DMS53 (cell line): ENCODE data around the gene ANKRD66.
"Not testable (repeated sequence)": the region's sequence is repeated elsewhere in the genome, so short reads cannot be mapped to it uniquely, and the experiment has no call there.

Experiments
- DNase-seq: peaks from one replicate; lab custom pipeline; 2025; lab: John Stamatoyannopoulos, UW

Gene ANKRD66

DNA sequence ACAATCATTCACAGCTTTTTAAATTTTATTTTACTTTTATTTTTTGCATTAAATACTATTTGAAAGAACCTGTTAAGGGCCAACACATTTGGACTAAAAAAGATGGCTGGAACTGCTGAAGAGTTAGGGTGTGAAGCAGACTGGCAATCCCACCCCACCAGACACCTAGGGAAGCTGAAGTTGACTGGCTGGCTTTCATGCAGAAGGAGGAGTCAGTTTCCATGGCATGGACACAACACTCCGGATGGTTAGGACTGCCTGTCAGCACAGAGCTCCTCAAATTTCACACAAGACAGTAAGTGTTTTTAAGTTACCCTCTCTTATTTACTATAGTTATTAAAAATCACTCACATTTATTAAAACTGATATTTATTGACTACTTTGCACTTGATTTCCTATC, at the start of gene ANKRD66:
ANKRD66 (plus strand) TSS at position 238 of the 400 bp plus-strand sequence. CDS start 5,016 bp downstream, outside the sequence.
- DNase-seq, result peak; percentile 10

DNA sequence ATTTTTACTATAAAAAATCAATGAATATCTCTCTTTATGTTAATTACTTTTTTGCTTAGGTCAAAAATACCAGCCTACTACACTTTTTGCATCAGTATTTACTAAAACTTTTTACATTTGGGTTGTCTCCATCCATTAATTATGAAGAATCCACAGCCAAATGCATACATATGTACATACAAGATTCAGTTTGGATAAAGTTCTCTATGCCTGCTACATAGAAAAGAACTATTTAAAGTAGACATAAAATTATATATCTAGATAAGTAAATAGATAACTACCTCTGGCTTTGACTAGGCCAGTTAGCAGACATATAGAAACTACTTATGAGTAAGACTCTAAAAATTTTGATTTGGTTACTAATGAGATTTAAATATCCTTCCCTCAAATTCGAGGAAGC, 46.8 kb upstream of the ANKRD66 start:
- no peak for DNase-seq

DNA sequence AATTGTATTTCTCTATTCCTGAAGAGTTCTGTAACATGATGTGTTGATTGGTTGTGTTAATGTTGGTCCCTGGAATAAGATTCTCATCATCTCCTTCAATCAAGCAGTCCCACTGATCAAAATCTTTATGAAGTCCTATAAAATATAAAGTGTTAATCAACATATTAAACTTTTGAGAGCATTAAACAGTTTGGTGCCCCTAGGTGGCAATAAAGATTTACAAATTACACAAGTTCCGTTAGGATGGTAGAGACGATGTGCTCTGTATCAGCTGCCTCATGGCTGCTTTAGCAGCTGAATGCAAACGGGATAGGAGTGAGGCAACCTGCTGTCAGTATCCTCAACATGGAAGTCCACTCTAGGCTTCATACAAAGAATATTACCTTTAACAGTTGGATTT, 42.2 kb upstream of the ANKRD66 start:
- DNase-seq, result peak; percentile 81

DNA sequence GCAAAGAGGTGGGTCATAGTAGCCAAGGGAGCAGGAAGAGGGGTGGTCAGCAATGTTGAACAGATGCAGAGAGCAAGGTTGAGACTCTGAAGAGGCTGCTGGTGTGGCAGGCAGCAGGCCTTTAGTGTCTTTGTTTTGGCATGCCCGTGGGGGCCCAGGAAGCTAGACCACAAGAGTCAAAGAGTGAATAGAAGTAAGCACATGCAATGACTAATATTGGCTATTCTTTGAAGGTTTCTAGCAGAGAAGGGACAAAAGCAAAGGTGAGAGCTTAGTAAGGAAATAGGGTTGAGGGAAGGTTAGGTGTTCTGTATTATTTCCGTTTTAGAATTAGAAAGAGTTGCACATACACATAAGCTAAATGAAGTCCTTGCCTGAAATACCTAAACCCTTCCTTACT, 40.3 kb upstream of the ANKRD66 start:
- DNase-seq, result no peak

DNA sequence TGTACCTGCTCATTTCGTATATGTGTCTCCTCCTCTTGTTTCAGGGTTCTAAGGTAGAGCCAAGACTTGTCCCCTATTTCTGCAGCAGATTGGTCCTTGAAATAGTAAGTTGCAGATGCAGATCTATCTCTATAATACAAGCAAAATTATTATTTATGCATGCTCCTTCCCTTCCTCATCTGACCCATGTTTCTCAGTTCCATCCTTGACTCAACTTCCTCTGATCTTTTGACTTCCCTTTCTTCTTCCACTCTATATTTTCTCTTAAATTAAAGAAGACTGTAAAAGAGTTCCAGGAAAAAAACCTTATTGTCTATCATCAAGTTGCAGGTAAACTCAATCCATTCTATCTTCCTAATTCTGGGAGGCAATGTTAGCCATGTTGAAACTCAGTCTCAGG, 35.2 kb upstream of the ANKRD66 start:
- no peak for DNase-seq

DNA sequence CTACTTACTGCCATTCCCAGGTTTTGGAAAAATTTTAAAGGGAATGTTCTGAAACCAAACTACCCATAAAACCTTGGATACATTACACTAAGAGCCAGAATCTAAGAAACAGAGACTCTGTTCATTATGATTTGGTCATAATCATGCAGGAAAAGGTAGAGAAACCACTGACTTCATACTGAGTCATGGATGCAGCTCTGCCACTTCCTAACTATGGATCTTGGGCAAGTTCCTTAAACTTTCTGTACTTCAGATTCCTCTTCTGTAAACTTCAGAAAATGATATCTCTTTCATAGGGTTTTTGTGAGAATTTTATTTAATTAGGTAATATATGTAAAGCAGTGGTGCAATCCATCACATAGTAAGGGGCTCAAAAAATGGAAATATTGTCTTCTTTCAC, 31.6 kb upstream of the ANKRD66 start:
- DNase-seq, result no peak

DNA sequence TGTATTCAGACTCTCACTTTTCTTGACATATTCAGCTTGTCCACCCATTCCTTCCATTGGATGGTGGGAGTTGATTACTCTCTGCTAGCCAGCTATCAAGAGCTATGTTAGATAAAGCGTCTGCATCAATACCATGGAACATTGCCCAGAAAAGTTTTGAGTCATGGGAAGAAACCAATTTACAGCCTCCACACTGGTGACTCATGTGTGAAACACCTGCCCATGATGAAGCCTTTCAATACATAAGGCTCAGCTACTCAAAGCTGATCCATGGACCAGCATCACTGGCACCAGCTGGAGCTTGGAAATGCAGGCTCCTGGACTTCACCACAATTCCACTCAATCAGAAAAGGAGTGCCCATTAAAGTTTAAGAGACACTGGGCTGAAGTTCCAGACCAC, 27.6 kb upstream of the ANKRD66 start:
- DNase-seq, result peak; percentile 91

DNA sequence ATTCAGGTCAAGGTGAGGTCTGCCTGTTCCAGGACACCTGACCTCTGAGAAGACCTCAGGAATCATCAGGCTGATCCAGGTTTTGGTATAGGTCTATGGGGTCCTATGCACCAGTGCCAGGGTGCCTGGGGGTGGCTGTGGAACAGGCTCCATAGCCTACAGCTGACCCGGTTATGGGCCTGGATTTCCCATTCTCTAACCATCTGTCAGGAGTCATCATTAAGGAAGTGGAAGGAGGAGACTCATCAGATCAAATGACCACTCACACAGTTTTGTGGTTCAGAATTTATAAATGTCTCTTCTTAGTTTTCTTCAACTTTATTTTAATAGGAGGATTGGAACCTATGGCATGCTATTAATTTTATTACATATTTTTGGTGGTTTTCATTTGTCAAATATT, 26.3 kb upstream of the ANKRD66 start:
- DNase-seq, result peak; percentile 22

DNA sequence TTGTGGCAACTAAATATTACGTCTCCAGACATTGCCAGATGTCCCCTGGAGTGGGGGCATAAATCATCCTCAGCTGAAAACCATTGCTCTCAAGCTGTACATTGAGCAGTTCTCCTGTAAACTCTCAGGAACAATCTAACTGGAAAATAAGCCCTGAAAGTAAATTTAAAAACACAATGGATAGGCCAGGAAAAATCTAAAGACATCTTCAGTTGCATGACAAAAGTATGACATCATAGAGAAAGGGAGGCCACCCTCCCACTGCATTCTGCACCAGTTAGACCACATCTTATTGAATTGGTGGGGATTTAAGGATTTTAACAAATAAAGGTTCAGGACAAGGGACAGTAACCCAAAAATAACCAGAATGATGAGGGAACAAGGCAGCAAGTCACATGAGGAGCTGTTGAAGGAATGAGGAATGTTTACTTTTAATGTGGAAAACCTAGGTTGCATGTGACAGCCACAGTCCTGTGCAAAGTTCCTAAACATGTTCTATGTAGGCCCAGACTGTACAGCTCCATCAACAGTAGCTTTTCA, 16.9 kb upstream of the ANKRD66 start:
- DNase-seq, result no peak

DNA sequence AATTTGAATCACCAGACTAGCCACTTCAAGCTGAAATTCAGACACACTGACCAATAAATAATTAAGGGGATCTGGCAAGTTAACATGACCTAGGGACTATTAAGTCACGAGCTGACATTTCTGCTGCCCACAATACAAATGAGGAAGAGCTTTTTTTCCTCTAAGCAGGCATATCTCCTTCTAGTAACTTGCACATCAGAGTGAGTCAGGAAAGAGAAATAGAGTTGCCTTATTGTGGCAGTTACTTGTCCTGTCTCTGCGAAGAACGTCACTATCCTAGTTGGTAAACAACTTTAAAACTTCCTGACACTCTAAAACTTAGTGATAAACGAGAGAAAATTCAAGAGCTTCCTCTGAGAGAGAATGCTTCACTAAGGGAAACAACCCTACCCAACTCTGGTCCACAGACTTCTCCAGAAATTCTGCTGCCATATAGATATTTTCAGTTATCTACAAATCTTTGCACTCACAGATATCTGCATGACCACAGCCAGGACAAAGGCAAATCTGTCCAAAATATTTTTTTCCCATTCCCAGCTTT, 15.7 kb upstream of the ANKRD66 start:
- no peak for DNase-seq

DNA sequence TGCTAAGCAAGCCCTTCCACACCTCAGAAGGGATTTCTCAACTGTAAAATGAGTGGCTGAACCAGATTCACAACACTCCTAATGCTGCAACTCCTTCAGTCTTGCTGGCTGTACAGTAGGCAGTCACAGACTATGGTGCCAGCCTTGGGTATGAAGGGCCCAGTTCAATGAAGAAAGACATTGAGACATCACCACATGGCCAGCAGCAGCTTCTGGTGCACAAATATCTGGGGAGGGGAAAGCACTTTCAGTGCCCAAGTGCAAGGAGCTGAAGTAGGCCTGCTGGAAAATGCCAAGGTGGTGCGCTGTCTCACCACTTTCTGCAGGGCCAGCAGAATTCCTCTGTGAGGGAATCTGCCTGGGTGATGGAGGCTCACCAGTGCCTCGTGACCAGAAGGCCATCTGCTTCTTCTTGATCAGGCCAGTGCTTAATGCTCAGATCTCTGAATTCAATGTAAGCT, 13.4 kb upstream of the ANKRD66 start:
- DNase-seq, result no peak

DNA sequence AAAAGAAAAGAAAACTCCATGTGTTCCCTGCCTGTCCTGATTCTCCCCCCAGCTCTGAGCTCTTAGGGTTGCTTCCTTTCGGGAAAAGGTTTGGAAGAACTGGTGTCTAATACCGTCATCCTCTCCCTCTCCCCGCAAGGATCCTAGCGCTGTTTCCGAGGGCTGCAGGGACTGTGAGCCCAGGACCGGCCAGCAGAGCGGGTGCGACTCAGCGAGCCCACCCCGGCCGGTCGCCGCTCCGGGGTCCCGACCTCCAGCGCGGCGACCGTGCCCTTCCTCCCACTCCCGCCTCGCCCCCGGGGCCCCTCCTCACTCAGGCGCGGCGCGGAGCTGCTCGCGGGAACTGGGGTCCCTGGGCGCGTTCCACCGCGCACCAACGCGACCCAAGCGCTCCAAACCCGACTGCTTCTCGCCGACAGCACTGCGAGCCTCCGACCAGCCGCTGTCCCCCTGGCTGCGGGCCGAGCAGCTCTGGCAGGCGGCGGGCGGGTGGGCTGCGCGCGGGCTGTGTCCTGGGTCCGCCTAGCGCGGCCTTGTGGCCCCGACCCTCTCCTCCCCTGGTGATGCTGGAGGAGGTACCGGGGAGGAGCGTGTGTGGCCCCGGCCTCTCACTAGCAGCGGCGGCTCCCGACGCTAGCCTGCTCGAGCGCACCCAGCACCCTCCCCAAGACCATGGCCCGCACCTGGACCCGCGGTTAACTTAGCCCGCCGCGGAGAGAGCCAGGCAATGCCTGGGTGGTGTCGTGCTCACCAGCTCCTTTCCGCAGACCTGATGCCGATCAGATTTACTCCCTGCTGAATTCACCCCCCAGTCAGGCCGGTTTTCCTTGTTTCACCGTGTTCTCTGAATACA, 11.6 kb upstream of the ANKRD66 start, which contains the start of gene PLA2G7:
PLA2G7 (minus strand) TSS at position 509 of the 853 bp plus-strand sequence. CDS start 12,484 bp downstream, outside the sequence.
- DNase-seq, result peak; percentile 73

DNA sequence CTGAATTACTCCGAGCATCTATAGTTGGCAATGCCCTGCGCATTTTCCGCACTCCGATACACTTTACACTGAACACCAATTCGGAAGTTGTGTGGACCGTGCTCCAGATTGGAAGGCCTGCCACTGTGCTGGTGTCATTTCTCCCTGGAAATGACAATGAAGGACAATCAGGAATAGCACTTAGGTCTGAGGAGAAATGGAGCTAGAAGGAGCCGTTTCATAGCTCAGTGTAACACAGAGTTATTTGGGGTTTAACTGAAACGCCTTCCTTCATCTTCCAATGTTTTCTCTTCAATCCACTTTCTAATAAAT, 11.1 kb upstream of the ANKRD66 start:
- no peak for DNase-seq

DNA sequence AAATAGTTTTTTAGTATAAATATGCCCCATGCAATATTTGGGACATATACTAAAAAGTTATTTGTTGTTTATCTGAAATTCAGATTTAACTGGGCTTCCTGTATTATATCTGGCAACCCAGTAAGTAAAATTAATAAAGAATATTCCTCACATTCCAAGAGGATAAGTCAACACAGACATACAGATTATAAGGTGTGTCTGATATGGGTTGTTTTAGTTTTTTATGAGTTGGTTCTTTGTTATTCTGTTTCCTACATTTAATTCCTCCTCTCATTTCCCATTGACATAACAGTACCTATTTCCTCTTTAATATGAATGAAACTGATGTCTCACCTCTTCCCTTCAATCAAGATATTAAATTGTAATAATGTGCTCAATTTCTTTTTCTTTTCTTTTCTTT, 9.8 kb upstream of the ANKRD66 start:
- DNase-seq, result no peak

DNA sequence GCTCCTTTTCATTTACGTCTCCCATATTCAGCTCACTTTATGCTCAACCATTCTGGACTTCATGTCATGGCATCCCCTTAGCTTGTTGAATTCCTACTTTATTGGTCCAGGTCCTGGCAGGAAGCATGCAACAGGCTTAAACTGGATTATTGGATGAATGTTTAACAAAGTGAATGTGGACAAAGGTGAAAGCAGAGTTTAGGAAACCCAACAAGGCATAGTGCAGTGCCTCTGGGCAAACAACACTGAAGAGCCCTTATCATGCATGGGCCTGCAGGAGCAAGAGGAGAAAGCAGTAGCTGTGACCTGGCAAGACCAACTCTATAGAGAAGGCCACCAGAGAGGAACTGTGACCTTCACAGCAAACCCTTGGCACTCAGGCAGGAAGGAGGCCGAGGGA, 5.3 kb upstream of the ANKRD66 start:
- DNase-seq, result peak; percentile 79

DNA sequence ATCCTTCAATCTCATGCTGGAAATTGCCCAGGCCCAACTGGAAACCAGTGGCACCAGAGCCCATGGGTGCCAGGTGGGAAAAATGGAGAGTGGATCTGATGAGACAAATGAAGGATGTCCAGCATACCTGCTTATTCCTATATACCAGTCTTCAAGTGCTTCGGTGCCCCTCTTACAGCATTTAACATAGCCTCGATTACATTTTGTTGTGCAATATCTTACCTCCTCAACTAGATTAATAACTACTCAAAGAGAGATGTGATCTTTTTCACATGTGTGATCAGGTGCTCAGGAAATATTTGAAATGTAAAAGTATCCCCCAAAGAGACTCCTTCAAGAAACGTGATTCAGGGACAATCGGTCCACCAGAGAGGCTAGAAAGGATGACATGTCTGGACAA, 4.8 kb upstream of the ANKRD66 start:
- no peak for DNase-seq

DNA sequence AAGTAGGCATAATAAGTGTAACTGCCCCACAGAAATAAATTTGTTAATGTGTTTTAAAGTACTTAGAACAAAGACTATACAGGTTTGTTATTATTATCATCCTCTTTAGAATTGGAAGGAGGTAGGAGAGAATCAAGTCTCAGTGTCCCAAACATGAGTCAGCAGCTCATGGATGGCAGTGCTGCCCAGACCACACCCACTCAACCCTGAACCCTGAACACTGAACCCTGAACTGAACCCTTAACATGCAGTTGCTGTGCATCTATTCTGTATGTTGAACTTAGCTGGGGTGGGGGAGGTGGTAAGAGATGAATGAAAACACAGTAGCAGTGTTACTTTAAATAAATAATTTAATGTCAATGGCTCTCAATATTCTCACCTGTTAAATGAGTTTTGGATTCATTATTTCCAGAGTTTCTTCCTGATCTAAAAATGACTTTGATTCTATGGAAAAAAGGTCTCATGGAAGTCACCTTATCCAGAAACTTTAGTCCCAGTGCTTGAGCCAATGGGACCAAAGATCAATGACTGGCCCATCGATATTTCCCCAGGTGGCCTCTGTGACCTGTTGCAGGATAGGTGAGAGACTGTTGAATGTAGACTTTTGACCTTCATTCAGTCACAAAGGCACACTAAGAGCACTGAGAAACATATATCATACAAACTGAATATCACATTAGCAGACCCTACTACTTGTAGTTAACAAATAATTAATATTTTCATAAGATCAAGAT, 3.1 kb upstream of the ANKRD66 start:
- DNase-seq, result no peak

DNA sequence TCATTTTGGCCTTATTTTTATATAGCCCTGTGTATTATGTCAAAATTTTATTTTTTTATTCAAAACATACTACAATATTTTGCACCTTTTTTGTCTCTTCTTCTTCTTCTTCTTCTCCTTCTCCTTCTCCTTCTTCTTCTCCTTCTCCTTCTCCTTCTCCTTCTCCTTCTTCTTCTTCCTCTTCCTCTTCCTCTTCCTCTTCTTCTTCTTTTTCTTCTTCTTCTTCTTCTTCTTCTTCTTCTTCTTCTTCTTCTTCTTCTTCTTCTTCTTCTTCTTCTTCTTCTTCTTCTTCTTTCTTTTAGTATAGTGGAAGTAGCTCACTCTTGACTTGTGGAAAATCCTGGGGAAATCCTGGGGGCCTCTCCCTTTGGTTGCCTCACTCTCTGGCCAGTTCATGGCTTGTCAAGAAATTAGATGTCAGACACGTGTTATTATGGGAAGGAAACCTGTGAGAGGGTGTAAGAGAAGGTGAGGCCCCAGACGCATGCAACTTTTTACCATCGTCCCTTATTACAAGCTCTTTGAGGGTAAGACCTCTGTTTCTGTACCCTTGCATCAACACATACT, 2.5 kb upstream of the ANKRD66 start:
- not testable (repeated sequence) for DNase-seq

DNA sequence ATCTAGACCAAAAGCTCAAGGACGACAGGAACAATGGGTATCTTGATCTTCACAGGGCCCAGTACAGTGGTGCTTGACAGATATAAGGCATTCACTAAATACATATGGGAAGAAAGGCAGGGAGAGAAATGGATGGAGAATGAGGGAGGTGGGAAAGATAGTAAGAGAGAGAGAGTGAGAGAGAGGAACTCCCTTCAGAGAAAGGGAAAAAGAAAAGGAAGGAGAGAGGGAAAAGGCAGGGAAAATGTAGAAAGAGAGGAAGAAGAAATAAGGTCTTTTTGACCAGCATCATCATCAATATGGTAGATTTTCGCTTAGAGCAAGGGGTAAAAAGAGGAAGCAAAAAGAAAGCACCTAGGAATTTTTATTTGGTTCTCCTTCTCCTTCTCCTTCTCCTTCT, 760 bp upstream of the ANKRD66 start:
- no peak for DNase-seq

DNA sequence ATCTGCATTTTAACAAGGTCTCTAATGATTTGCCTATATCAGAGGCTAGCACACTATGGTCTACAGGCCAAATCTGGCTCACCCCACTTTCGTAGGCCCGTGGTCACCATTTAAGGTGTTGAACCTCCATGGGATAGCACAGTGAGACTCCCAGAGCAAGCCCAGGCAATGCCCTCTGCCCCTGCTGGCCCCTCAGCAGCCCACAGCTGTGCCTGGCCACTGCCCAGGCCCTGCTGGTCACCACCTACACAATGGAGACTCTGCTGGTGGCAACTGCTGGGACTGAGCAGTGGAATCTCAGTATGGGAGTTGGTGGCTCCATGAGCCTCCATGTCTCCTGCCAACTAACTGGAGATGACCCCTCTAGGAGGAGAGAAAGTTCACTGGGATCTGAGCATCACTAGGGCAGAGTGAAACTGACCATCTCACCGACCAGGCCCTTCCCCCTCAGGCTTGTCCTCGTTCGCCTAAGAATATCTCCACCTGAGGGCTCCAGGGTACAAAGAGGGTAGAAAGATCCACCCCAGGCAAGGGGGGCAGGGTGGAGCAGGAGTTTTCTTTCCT, 2.3 kb downstream of the ANKRD66 start:
- no peak for DNase-seq

DNA sequence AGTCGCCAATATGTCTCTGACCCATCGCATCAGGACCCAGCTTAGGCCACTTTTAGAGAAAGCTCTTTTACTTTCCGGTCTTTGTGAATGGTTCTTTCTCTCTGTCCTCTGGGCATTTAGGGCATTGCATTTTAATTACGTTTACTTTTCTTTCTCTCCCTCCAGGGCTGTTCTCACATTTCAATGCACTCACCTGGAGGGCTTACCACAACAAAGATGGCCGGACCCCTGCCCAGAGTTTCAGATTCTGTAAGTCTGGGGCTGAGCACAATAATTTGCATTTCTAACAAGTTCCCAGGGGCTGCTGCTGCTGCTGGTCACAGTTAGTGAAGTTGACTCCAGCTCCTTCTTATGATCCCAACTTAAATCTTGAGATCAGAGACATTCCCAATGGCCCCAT, 3.0 kb downstream of the ANKRD66 start:
- no peak for DNase-seq

DNA sequence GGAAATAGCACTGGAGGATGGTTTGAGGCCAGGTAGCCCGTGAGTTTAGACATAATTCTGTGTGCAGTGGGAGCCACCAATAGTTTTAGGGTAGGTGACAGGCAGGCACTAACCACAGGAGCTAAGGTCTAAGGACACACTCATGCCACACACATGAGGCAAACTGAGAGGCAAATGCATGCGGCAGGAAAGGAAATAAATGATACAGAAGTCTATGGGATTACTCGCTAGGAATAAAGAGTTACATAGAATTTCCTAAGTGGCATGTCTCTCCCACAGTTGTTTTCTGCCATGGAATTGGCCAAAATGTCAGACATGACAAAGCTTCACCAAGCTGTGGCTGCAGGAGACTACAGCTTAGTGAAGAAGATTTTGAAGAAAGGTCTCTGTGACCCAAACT, 4.9 kb downstream of the ANKRD66 start:
- DNase-seq, result no peak
